Measurements from ENCODE around the gene GLOD5.

DNA sequence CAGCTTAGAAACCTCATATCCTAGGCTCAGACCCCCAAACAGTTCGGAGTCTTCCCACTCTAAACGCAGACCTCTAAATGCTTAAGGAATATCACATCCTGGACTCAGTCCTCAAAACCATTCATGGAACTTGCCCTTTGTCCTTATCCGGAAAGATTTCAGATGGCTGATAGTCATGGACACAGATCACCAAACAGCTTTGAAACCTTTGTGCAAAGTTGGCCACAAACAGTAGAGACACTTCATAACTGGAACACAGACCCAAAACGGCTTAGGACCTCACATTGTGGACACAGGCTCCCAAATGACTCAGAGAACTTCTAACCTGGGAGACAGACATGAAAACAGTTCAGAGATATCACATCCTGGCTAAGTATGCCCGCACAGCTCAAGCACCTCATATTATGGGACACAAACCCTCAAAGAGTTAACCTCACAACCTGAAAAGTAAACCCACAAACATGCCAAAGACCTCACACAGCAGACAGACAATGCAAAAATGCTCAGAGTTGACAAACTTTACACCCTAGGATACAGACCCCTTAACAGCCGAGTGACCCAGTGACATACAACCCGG is 49.5 kb upstream of the GLOD5 start:
- TF ChIP-seq, protein P1, sequence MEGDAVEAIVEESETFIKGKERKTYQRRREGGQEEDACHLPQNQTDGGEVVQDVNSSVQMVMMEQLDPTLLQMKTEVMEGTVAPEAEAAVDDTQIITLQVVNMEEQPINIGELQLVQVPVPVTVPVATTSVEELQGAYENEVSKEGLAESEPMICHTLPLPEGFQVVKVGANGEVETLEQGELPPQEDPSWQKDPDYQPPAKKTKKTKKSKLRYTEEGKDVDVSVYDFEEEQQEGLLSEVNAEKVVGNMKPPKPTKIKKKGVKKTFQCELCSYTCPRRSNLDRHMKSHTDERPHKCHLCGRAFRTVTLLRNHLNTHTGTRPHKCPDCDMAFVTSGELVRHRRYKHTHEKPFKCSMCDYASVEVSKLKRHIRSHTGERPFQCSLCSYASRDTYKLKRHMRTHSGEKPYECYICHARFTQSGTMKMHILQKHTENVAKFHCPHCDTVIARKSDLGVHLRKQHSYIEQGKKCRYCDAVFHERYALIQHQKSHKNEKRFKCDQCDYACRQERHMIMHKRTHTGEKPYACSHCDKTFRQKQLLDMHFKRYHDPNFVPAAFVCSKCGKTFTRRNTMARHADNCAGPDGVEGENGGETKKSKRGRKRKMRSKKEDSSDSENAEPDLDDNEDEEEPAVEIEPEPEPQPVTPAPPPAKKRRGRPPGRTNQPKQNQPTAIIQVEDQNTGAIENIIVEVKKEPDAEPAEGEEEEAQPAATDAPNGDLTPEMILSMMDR (IDR thresholded peaks at IDR 0.05; ENCODE audit: insufficient read depth, low read depth, low read length): no peak
- TF ChIP-seq EZH2 (IDR thresholded peaks at IDR 0.05; ENCODE audit: insufficient read depth, low read length): no peak
